ENCODE measurements around the gene RGPD4.
"Not testable (repeated sequence)": the region's sequence is repeated elsewhere in the genome, so short reads cannot be mapped to it uniquely, and the experiment has no call there.

Gene RGPD4

DNA sequence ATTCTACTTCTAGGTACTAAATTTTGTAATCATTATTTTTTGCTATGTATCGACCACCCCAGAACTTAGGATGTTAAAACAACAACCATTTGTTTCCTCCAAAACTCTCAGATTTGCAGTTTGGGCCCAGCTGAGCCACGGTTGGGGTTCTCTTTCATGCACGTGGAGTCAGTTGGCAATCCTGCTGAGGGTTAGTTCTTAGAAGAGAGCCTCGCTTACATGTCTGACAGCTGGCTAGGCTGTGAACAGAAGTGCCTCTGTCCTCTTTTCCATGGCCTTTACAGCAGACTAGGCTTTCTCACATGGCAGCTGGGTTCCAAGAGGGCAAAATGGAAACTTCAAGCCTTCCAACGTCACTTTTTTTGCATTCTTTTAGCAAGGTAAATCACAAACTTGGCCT is 9.3 kb upstream of the RGPD4 start:
- no peak for ATAC-seq (replicated peaks; ENCODE audit: extremely low read depth, poor library complexity, severe bottlenecking)
- Mint-ChIP-seq H3K4me3 (no peak overlapping the region), H3K27ac (ENCODE audit: low read depth) (no peak overlapping the region), H3K27me3 (no peaks in the 10 kb centered on the region), H3K9me3 (peaks cover 17% of the 10 kb centered on the region), H3K36me3 (ENCODE audit: insufficient read depth) (no peaks in the 10 kb centered on the region), H3K4me1 (no peaks in the 10 kb centered on the region)
- no peak for DNase-seq (ENCODE audit: low spot score in 2 of 2)

DNA sequence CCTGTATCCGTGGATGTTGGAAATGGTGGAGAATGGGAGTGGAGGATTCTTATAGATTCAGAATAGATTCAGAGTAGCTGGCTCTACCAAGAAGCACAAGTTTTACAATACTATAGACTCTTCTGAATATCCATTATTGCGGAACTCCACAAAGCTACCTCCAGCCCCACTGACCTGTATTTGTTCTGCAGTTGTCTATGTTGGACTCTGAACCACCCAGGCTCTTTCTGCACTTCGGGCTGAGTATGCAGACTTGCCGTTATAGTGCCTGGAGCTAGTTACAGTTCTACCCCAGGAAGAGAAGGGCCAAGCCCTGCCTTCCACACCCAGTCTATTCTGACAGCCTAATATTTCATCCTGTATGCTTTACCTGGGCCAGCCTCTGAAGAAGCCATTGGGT is 4.4 kb upstream of the RGPD4 start:
- Mint-ChIP-seq H3K4me1 (no peaks in the 10 kb centered on the region), H3K27me3 (no peaks in the 10 kb centered on the region), H3K36me3 (ENCODE audit: insufficient read depth) (no peaks in the 10 kb centered on the region), H3K4me3 (no peak overlapping the region), H3K27ac (ENCODE audit: low read depth) (no peak overlapping the region), H3K9me3 (peaks cover 5% of the 10 kb centered on the region)
- DNase-seq (ENCODE audit: low spot score in 2 of 2) (no peak), ATAC-seq (replicated peaks; ENCODE audit: extremely low read depth, poor library complexity, severe bottlenecking) (no peak)

DNA sequence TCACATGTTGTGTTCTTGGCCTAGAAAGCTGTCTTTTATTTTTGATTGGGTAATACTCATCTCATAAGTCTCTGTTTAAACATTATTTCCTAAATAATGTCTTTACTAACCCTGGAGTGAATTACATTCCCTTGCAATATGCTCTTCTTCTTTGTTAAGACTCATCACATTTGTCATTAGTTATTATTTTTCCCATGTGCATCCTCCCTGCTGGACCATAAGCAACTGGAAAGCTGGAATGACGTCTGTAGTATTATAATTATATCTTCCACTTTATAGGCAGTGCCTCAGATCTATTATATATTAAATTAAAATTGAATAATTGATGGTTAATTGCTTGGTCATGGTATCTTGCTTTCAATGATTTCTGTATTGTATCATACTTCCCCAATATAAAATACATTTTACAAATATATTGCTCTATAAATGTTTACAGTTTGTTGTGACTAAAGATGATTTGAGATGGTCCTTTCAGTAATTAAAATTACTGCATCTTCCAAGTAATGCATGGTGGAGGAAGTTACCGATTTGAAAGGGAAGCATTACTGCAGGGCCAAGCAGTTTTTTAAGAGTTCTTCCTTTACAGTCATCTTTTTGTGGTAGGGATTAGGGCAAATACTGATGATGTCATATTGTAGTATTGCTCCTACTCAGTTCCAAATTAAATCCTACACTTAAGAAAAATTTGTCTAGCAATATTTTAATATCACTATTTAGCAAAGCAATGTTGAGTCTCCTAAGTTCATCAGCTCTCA is 2.1 kb upstream of the RGPD4 start:
- Mint-ChIP-seq H3K27ac (ENCODE audit: low read depth) (no peak overlapping the region), H3K36me3 (ENCODE audit: insufficient read depth) (no peaks in the 10 kb centered on the region)

DNA sequence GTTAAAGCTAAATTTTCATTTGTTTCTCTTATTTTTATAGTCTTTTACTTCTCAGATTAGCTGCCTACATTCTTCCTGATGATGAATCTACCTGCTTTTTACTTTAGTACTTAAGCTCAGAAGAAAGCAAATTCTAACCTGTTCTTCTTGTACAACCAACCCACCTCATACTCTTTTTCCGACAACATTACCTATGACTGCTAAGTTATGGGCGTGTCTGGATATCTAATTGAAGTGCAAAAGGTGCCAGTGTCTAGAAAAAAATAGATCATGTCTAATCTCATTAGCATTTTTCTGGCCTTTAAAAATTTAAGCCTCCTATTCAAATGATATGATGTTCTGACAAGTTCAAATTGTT is 1.5 kb upstream of the RGPD4 start:
- H3K9me3 Mint-ChIP-seq, result no peaks in the 10 kb centered on the region
- H3K27me3 Mint-ChIP-seq, result no peaks in the 10 kb centered on the region
- H3K36me3 Mint-ChIP-seq (ENCODE audit: insufficient read depth), result no peaks in the 10 kb centered on the region

More for the DNA sequence above, 2.1 kb upstream of the RGPD4 start:
- Mint-ChIP-seq H3K27me3 (no peaks in the 10 kb centered on the region), H3K4me1 (no peaks in the 10 kb centered on the region), H3K4me3 (no peak overlapping the region), H3K9me3 (no peaks in the 10 kb centered on the region)
- DNase-seq (ENCODE audit: low spot score in 2 of 2) (no peak), ATAC-seq (replicated peaks; ENCODE audit: extremely low read depth, poor library complexity, severe bottlenecking) (no peak)

DNA sequence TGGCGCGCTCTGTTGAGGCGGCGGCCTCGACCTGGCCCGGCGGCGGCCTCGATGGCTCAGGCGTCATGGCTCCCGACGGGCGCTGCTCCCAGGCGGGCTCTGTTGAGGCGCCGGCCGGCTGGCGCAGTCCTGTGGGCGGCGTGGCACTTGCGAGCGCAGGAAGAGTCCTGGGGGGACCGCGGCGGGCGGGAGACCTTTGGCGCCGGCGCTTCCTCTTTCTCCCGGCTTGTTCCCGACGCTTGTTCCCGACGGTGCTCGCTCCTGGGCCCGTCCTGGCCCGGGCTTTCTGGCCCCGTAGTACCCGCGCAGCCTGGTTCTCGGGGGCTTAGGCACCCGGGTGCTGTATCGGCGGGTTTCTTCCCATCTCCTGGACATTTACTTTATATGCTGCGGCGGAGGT is 2.8 kb downstream of the RGPD4 start:
- not testable (repeated sequence) for H3K4me3 Mint-ChIP-seq; DNase-seq (ENCODE audit: low spot score in 2 of 2); H3K27me3 Mint-ChIP-seq; H3K9me3 Mint-ChIP-seq; H3K27ac Mint-ChIP-seq (ENCODE audit: low read depth); ATAC-seq (replicated peaks; ENCODE audit: extremely low read depth, poor library complexity, severe bottlenecking); H3K36me3 Mint-ChIP-seq (ENCODE audit: insufficient read depth); H3K4me1 Mint-ChIP-seq

More for the DNA sequence above, 1.5 kb upstream of the RGPD4 start:
- Mint-ChIP-seq H3K4me3 (no peak overlapping the region), H3K27ac (ENCODE audit: low read depth) (no peak overlapping the region), H3K4me1 (no peaks in the 10 kb centered on the region)
- DNase-seq (ENCODE audit: low spot score in 2 of 2) (no peak), ATAC-seq (replicated peaks; ENCODE audit: extremely low read depth, poor library complexity, severe bottlenecking) (no peak)

DNA sequence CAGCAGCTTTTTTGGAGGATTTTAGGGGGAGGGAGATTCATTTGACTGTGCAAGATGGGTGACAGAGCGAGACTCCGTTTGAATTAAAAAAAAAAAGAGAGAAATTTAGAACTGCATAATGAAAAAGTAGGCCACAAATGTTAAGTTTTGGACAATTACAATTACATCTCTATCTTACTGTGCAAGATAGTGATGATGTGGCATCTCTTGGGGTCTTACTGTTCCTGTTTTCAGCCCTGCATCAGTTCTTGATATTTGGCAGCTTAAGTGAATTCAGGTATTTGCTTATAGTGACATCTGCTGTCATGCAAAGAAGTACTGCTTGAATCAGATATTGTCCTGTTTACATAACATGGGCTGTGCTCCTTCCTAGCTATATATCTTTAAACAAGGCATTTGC is 6.5 kb downstream of the RGPD4 start:
- H3K4me1 Mint-ChIP-seq; DNase-seq (ENCODE audit: low spot score in 2 of 2); H3K27ac Mint-ChIP-seq (ENCODE audit: low read depth); H3K4me3 Mint-ChIP-seq; H3K36me3 Mint-ChIP-seq (ENCODE audit: insufficient read depth); H3K9me3 Mint-ChIP-seq; H3K27me3 Mint-ChIP-seq; ATAC-seq (replicated peaks; ENCODE audit: extremely low read depth, poor library complexity, severe bottlenecking): not testable (repeated sequence)

DNA sequence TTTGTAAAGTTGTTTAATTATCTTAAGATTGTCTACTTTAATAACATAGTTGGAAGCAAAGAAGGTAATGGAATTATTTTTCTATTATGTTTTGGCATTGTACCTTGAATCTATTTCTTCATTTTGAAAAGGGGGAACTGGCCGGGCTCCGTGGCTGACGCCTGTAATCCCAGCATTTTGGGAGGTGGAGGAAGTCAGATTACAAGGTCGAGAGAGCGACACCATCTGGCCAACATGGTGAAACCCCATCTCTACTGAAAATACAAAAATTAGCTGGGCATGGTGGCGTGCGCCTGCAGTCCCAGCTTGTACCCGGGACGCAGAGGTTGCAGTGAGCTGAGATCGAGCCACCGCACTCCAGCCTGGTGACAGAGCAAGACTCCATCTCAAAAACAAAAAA is 6.9 kb downstream of the RGPD4 start:
- not testable (repeated sequence) for H3K4me3 Mint-ChIP-seq; ATAC-seq (replicated peaks; ENCODE audit: extremely low read depth, poor library complexity, severe bottlenecking); H3K27ac Mint-ChIP-seq (ENCODE audit: low read depth); H3K4me1 Mint-ChIP-seq; DNase-seq (ENCODE audit: low spot score in 2 of 2); H3K27me3 Mint-ChIP-seq; H3K9me3 Mint-ChIP-seq; H3K36me3 Mint-ChIP-seq (ENCODE audit: insufficient read depth)

DNA sequence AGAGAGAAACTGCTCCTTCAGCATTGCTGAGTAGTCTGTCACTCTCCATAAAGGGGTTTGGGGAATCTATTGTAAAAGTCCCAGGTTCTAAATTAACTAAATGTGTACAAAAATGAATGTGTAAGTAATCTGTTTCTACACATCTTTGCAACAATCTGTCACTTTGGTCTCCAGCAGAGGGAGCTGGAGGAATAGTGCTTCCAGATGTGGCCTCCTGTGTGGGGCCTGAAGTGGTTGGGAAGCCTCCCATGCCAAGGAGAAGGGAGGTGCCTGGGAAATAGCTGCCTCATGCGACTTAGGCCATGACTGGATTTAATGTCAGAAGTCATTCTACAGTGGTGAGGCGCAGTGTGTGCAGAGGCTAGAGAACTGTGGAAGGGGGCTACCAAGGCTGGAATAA is 89.4 kb downstream of the RGPD4 start:
- not testable (repeated sequence) for H3K36me3 Mint-ChIP-seq (ENCODE audit: insufficient read depth); H3K27ac Mint-ChIP-seq (ENCODE audit: low read depth); H3K4me3 Mint-ChIP-seq

DNA sequence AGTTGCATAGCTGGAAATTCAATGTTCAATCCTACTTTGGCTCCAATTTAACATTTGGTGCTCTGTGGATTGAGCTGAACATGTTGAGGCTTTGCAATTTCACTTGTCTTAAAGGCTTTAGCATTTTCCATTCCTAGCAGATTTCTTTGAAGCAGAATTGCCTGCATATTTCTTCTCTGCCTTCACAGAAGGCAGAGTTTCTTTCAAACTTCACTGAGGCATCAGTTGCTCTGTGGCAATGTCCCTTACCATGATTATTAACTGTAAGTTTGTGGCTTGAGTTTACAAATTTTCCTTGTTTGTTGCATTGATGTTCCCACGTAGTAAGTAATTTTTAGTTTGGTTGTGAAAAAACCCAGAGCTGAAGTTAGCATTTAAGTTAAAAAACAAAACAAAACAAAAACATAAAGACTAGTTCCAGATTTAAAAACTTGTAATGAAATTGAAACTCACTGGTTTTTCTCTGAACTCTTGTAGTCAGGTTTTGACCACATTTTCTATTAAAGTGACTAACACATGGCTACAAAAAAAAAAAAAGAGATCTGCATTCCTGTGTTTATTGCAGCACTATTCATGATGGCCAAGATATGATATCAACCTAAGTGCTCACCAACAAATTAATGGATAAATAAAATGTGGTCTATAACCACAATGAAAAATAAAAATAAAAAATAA is 90.1 kb downstream of the RGPD4 start:
- not testable (repeated sequence) for H3K27ac Mint-ChIP-seq (ENCODE audit: low read depth); DNase-seq (ENCODE audit: low spot score in 2 of 2); H3K4me3 Mint-ChIP-seq; H3K36me3 Mint-ChIP-seq (ENCODE audit: insufficient read depth); H3K9me3 Mint-ChIP-seq; ATAC-seq (replicated peaks; ENCODE audit: extremely low read depth, poor library complexity, severe bottlenecking); H3K4me1 Mint-ChIP-seq; H3K27me3 Mint-ChIP-seq

More for the DNA sequence above, 89.4 kb downstream of the RGPD4 start:
- not testable (repeated sequence) for H3K9me3 Mint-ChIP-seq; H3K4me1 Mint-ChIP-seq; H3K27me3 Mint-ChIP-seq; ATAC-seq (replicated peaks; ENCODE audit: extremely low read depth, poor library complexity, severe bottlenecking); DNase-seq (ENCODE audit: low spot score in 2 of 2)

DNA sequence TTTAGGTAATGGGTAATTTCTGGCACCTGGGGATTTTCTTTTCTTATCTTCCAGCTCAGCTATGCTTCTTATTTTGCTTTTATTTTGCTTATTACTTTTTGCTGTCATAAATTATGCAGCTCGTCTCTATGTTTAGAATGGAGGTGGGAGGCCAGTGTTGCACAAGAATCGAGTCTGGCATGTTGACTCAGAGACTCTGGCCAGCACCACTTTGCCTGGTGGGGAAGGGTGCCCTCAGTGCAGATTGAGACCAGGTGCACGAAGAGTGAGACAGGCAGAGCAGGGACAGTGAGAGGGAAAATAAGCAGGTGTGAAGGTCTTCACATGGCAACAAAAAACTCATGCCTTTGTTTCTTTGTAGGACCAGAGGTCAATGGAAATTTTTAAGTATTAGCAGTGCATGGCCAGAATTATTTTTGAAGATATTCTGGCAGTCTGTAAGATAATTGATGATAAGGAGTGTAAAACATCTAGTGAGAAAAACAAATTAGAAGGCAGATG is 100.4 kb downstream of the RGPD4 start:
- DNase-seq (ENCODE audit: low spot score in 2 of 2), result no peak
- H3K4me3 Mint-ChIP-seq, result no peak overlapping the region
- no peak overlapping the region for H3K27ac Mint-ChIP-seq (ENCODE audit: low read depth)
- no peaks in the 10 kb centered on the region for H3K36me3 Mint-ChIP-seq (ENCODE audit: insufficient read depth)
- H3K9me3 Mint-ChIP-seq, result no peaks in the 10 kb centered on the region
- no peak for ATAC-seq (replicated peaks; ENCODE audit: extremely low read depth, poor library complexity, severe bottlenecking)
- H3K4me1 Mint-ChIP-seq, result no peaks in the 10 kb centered on the region
- peaks cover 5% of the 10 kb centered on the region for H3K27me3 Mint-ChIP-seq

DNA sequence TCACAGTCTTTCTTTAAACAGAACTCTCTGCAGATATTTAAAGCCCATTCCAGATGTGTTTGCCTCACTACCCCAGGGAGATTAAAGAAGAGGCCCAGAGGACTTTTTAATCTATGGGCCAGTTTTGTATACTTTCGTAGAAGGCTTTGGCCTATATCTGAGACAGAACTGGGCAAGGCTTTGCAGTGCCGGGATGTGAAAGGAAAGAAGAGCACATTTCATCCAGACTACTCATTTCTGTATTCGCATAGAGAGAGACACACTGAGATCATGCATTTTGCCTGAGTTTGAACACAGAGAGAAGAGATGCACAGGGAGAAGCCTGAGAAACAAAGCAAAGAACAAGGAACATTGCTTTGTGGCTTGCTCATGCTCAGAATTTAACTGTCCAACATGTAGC is 104.7 kb downstream of the RGPD4 start:
- DNase-seq (ENCODE audit: low spot score in 2 of 2) (no peak), ATAC-seq (replicated peaks; ENCODE audit: extremely low read depth, poor library complexity, severe bottlenecking) (no peak)
- Mint-ChIP-seq H3K27ac (ENCODE audit: low read depth) (no peak overlapping the region), H3K9me3 (no peaks in the 10 kb centered on the region), H3K36me3 (ENCODE audit: insufficient read depth) (peaks cover 2% of the 10 kb centered on the region), H3K4me1 (no peaks in the 10 kb centered on the region), H3K4me3 (no peak overlapping the region), H3K27me3 (peaks cover 19% of the 10 kb centered on the region)

DNA sequence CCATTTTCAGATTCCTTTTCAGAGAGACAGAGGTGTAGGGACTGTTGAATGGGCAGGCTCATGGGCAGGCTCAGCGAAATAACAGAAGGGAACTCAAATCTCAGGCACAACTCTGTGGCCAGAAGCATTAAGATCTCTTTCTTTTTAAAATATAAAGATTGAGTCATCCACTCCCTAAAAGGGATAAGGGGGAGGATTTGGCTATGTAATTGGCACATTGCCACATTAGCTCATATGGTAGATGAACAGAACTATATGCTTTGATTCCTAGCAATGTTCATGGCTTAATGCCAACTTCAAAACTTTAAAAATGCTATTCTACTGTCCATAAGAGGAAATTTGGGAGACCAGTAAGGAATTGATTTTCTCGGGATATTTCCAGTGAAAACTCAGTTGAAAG is 105.8 kb downstream of the RGPD4 start:
- H3K4me3 Mint-ChIP-seq, result no peak overlapping the region
- H3K36me3 Mint-ChIP-seq (ENCODE audit: insufficient read depth), result peaks cover 2% of the 10 kb centered on the region
- no peaks in the 10 kb centered on the region for H3K9me3 Mint-ChIP-seq
- H3K4me1 Mint-ChIP-seq, result no peaks in the 10 kb centered on the region
- H3K27ac Mint-ChIP-seq (ENCODE audit: low read depth), result no peak overlapping the region
- ATAC-seq (replicated peaks; ENCODE audit: extremely low read depth, poor library complexity, severe bottlenecking) (no peak), DNase-seq (ENCODE audit: low spot score in 2 of 2) (no peak)
- peaks cover 19% of the 10 kb centered on the region for H3K27me3 Mint-ChIP-seq

DNA sequence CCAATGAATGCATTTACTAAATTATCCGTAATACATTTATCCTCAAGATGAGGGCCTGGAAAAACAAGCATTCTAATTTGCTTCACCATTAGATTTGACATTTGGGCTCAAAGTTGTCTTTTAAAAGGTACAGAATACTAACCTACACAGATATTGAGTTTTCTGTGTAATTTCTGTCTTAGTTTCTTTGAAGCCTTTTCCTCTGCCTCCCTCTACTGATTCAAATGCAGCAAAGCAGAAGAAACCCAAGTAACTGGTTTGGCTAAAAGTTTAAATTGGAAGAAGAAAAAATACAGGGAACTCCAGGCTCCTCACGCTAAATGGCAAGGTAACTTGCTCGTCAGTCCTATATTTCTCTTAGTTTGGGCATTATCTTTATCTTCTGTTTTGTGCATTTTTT is 106.3 kb downstream of the RGPD4 start:
- no peak for DNase-seq (ENCODE audit: low spot score in 2 of 2)
- no peak overlapping the region for H3K27ac Mint-ChIP-seq (ENCODE audit: low read depth)
- no peak for ATAC-seq (replicated peaks; ENCODE audit: extremely low read depth, poor library complexity, severe bottlenecking)
- H3K4me1 Mint-ChIP-seq, result no peaks in the 10 kb centered on the region
- H3K4me3 Mint-ChIP-seq, result no peak overlapping the region
- peaks cover 19% of the 10 kb centered on the region for H3K27me3 Mint-ChIP-seq
- H3K9me3 Mint-ChIP-seq, result no peaks in the 10 kb centered on the region
- peaks cover 2% of the 10 kb centered on the region for H3K36me3 Mint-ChIP-seq (ENCODE audit: insufficient read depth)

All from central memory CD8-positive, alpha-beta T cell (primary cell).